GM19328 (cell line): Measurements from ENCODE around the gene LYRM9.
"Not testable (repeated sequence)": the region's sequence is repeated elsewhere in the genome, so short reads cannot be mapped to it uniquely, and the experiment has no call there.

Experiments
- ATAC-seq: cut with Tn5 transposase; IDR thresholded peaks from one replicate; pipeline ENCODE4 v1.9.1; 2021; ENCODE audit warnings: mild to moderate bottlenecking, moderate library complexity; ENCODE audit not compliant: unreplicated experiment

The LYRM9 gene

GRCh38 chr17:27892866-27893769 lies at the start of gene LYRM9:
Gene LYRM9, minus strand, starts transcription at chr17:27893365. Its CDS starts 10,671 bp downstream, at chr17:27882694.
- ATAC-seq, result peak; percentile 94

- ATAC-seq, result no peak
Measured at GRCh38 chr17:27940503-27941428, 47.6 kb upstream of the LYRM9 start.

GRCh38 chr17:27939474-27940465 lies 46.6 kb upstream of the LYRM9 start:
- ATAC-seq, result no peak

GRCh38 chr17:27938864-27939263 lies 45.7 kb upstream of the LYRM9 start:
- ATAC-seq, result no peak

- no peak for ATAC-seq
Measured at GRCh38 chr17:27938241-27938640, 45.1 kb upstream of the LYRM9 start.

GRCh38 chr17:27937025-27937546 lies 43.9 kb upstream of the LYRM9 start:
- no peak for ATAC-seq

- no peak for ATAC-seq
Measured at GRCh38 chr17:27930000-27930399, 36.8 kb upstream of the LYRM9 start.

GRCh38 chr17:27928587-27928986 lies 35.4 kb upstream of the LYRM9 start:
- ATAC-seq, result no peak

- ATAC-seq, result no peak
Measured at GRCh38 chr17:27927781-27928180, 34.6 kb upstream of the LYRM9 start.

GRCh38 chr17:27921599-27921998 lies 28.4 kb upstream of the LYRM9 start:
- no peak for ATAC-seq

- ATAC-seq, result no peak
Measured at GRCh38 chr17:27921077-27921476, 27.9 kb upstream of the LYRM9 start.

GRCh38 chr17:27920569-27920968 lies 27.4 kb upstream of the LYRM9 start:
- no peak for ATAC-seq

- no peak for ATAC-seq
Measured at GRCh38 chr17:27919079-27919478, 25.9 kb upstream of the LYRM9 start.

- ATAC-seq, result no peak
Measured at GRCh38 chr17:27918498-27918897, 25.3 kb upstream of the LYRM9 start.

- no peak for ATAC-seq
Measured at GRCh38 chr17:27917000-27917399, 23.8 kb upstream of the LYRM9 start.

GRCh38 chr17:27915709-27916108 lies 22.5 kb upstream of the LYRM9 start:
- no peak for ATAC-seq

GRCh38 chr17:27914382-27914781 lies 21.2 kb upstream of the LYRM9 start:
- ATAC-seq, result no peak

- no peak for ATAC-seq
Measured at GRCh38 chr17:27912964-27913363, 19.8 kb upstream of the LYRM9 start.

- ATAC-seq, result not testable (repeated sequence)
Measured at GRCh38 chr17:27912299-27912698, 19.1 kb upstream of the LYRM9 start.

GRCh38 chr17:27907976-27908558 lies 14.9 kb upstream of the LYRM9 start:
- ATAC-seq, result no peak
